SK-N-SH treated with all-trans-retinoic acid at 6 μM for 48 hours (cell line): Measurements from ENCODE around the gene PRKCE.

Source experiments
- OSR1 ChIP-seq: fragments of 250-450 bp; sonication (Bioruptor Pico); IDR thresholded peaks from 2 replicates; pipeline ENCODE4 v1.8.0; 2022; ENCODE audit warnings: moderate library complexity, mild to moderate bottlenecking, inconsistent platforms
- TCF4 ChIP-seq: fragments of 250-450 bp; sonication (Bioruptor Pico); IDR thresholded peaks from 2 replicates; pipeline ENCODE4 v1.8.0; 2021; ENCODE audit warnings: mild to moderate bottlenecking, moderate library complexity, borderline replicate concordance

GRCh38 chr2:46125798-46126197 lies 474.3 kb downstream of the PRKCE start:
- TF ChIP-seq TCF4 (CRISPR knock-in tag) (no peak), OSR1 (no peak)
